BLaER1 (cell line): ENCODE measurements around the gene FNDC5.

Source experiments
- H3K27ac ChIP-seq: shearing (Covaris generic); formaldehyde crosslinking; 2 replicates; pipeline ENCODE4 v1.8.1; 2022
- H3K27me3 ChIP-seq: shearing (Covaris generic); formaldehyde crosslinking; 2 replicates; pipeline ENCODE4 v1.8.1; 2022
- H3K36me3 ChIP-seq: shearing (Covaris generic); formaldehyde crosslinking; 2 replicates; pipeline ENCODE4 v1.8.1; 2022
- H3K4me1 ChIP-seq: shearing (Covaris generic); formaldehyde crosslinking; 2 replicates; pipeline ENCODE4 v1.8.1; 2022
- H3K4me2 ChIP-seq: shearing (Covaris generic); formaldehyde crosslinking; 2 replicates; pipeline ENCODE4 v1.8.1; 2022
- H3K4me3 ChIP-seq: shearing (Covaris generic); formaldehyde crosslinking; 2 replicates; pipeline ENCODE4 v1.8.1; 2022
- H3K9ac ChIP-seq: shearing (Covaris generic); formaldehyde crosslinking; 2 replicates; pipeline ENCODE4 v1.8.1; 2022
- H3K9me3 ChIP-seq: shearing (Covaris generic); formaldehyde crosslinking; 2 replicates; pipeline ENCODE4 v1.8.1; 2022
- H4K20me1 ChIP-seq: shearing (Covaris generic); formaldehyde crosslinking; 2 replicates; pipeline ENCODE4 v1.8.1; 2022
- Cebpa-rat ChIP-seq: shearing (Covaris generic); IDR thresholded peaks from 2 replicates; pipeline ENCODE4 v1.8.1; 2022

The FNDC5 gene

GRCh38 chr1:32891630-32892029, 20.9 kb upstream of the FNDC5 start:
- Histone ChIP-seq H4K20me1 (peaks cover 13% of the 10 kb centered on the region; the same call in 1 of the 2 replicates), H3K4me3 (no peak overlapping the region), H3K9ac (no peak overlapping the region), H3K4me2 (no peak overlapping the region), H3K27me3 (peaks cover 43% of the 10 kb centered on the region), H3K27ac (no peak overlapping the region), H3K9me3 (no peaks in the 10 kb centered on the region; the same call in 1 of the 2 replicates), H3K36me3 (peaks cover 15% of the 10 kb centered on the region), H3K4me1 (peaks cover 19% of the 10 kb centered on the region)
- no peak for TF ChIP-seq Cebpa-rat

DNA sequence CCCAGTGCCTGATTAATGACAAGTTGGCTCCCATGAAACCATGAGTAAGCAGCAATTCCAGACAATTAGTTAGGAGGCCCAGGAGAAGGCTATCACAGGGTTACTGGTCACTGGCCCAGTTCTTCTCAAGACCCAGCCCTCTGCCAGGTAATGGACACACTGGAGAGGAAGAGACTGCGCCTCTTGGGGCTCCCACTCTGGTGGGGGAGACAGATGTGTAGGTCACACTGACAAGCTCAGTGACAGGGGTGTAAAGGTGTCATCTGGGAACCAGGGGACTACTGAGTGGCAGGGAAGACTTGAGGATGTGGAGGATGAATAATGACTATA, 20.5 kb upstream of the FNDC5 start:
- Histone ChIP-seq H3K4me2 (no peak overlapping the region), H4K20me1 (peaks cover 13% of the 10 kb centered on the region; the same call in 1 of the 2 replicates), H3K9ac (no peak overlapping the region), H3K4me3 (no peak overlapping the region), H3K9me3 (no peaks in the 10 kb centered on the region; the same call in 1 of the 2 replicates), H3K27me3 (peaks cover 46% of the 10 kb centered on the region), H3K4me1 (peaks cover 19% of the 10 kb centered on the region), H3K36me3 (peaks cover 15% of the 10 kb centered on the region), H3K27ac (no peak overlapping the region)
- no peak for TF ChIP-seq Cebpa-rat

DNA sequence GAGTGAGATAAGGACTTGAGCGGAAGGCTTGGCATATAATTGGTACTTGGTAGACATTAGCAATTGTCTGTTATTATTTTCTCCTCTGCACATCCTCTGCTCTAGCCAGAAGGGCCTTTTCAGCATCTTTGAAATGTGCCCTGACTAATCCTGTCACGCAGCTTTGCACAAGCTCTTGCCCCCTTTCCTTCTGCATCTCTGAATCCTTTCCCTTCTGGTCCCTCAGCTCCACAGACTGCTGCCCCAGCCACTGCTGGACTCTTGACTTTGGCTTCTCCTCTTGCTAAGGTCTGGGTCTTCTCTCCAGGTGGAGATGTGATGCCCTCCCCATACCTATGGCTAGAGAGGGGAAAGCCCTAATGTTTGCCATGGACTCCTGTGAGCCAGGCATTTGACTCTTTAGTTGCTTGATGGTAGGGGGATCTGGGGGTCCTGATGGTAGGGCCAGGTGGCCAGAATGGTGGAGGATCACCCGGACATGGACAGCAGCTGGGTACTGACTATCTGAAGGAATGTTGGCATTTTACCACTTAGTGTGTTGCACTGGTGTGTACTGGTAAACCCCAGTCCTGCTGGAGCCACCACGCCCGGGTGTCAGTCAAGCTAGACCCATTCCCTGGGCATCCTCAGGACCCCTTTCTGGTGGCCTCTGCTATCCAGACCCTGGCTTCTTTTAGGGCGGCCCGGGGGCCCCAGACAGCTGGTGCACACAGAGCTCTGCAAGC, 20.0 kb upstream of the FNDC5 start:
- no peaks in the 10 kb centered on the region; the same call in 1 of the 2 replicates for H3K9me3 ChIP-seq
- no peak overlapping the region for H3K4me2 ChIP-seq
- peaks cover 19% of the 10 kb centered on the region for H3K4me1 ChIP-seq
- H3K27ac ChIP-seq = no peak overlapping the region
- peaks cover 12% of the 10 kb centered on the region for H3K36me3 ChIP-seq
- no peak overlapping the region for H3K4me3 ChIP-seq
- TF ChIP-seq Cebpa-rat = no peak
- no peak overlapping the region for H3K9ac ChIP-seq
- peaks cover 10% of the 10 kb centered on the region; the same call in 1 of the 2 replicates for H4K20me1 ChIP-seq
- peaks cover 51% of the 10 kb centered on the region for H3K27me3 ChIP-seq

- H3K9me3 ChIP-seq = no peaks in the 10 kb centered on the region; the same call in 1 of the 2 replicates
- no peak overlapping the region for H3K4me2 ChIP-seq
- peaks cover 3% of the 10 kb centered on the region; the same call in 1 of the 2 replicates for H3K36me3 ChIP-seq
- no peak overlapping the region for H3K4me3 ChIP-seq
- H3K27me3 ChIP-seq = peaks cover 59% of the 10 kb centered on the region
- H3K9ac ChIP-seq = no peak overlapping the region
- TF ChIP-seq Cebpa-rat = no peak
- H4K20me1 ChIP-seq = peaks cover 6% of the 10 kb centered on the region; the same call in 1 of the 2 replicates
- no peak overlapping the region for H3K27ac ChIP-seq
- peaks cover 19% of the 10 kb centered on the region for H3K4me1 ChIP-seq
These were observed 19.1 kb upstream of the FNDC5 start for GRCh38 chr1:32889731-32890278.

- TF ChIP-seq Cebpa-rat = no peak
- Histone ChIP-seq H4K20me1 (peaks cover 6% of the 10 kb centered on the region; the same call in 1 of the 2 replicates), H3K9ac (no peak overlapping the region), H3K4me3 (no peak overlapping the region), H3K9me3 (no peaks in the 10 kb centered on the region; the same call in 1 of the 2 replicates), H3K27ac (no peak overlapping the region), H3K27me3 (peaks cover 52% of the 10 kb centered on the region), H3K36me3 (no peaks in the 10 kb centered on the region), H3K4me2 (no peak overlapping the region), H3K4me1 (peaks cover 14% of the 10 kb centered on the region)
These were observed 18.1 kb upstream of the FNDC5 start for GRCh38 chr1:32888677-32889420.

- H3K9ac ChIP-seq = no peak overlapping the region
- no peak overlapping the region for H3K4me2 ChIP-seq
- no peak overlapping the region for H3K27ac ChIP-seq
- peaks cover 6% of the 10 kb centered on the region; the same call in 1 of the 2 replicates for H4K20me1 ChIP-seq
- H3K4me3 ChIP-seq = no peak overlapping the region
- no peak for TF ChIP-seq Cebpa-rat
- H3K4me1 ChIP-seq = peaks cover 10% of the 10 kb centered on the region
- H3K27me3 ChIP-seq = peaks cover 46% of the 10 kb centered on the region
- H3K36me3 ChIP-seq = no peaks in the 10 kb centered on the region
- H3K9me3 ChIP-seq = no peaks in the 10 kb centered on the region; the same call in 1 of the 2 replicates
These were observed 17.4 kb upstream of the FNDC5 start for GRCh38 chr1:32888134-32888533.

GRCh38 chr1:32887623-32888022, 16.9 kb upstream of the FNDC5 start:
- Histone ChIP-seq H3K27ac (no peak overlapping the region), H3K4me2 (no peak overlapping the region), H3K9me3 (no peaks in the 10 kb centered on the region), H3K9ac (no peak overlapping the region), H3K27me3 (peaks cover 41% of the 10 kb centered on the region), H4K20me1 (peaks cover 6% of the 10 kb centered on the region; the same call in 1 of the 2 replicates), H3K36me3 (no peaks in the 10 kb centered on the region), H3K4me3 (no peak overlapping the region), H3K4me1 (peaks cover 5% of the 10 kb centered on the region)
- no peak for TF ChIP-seq Cebpa-rat

DNA sequence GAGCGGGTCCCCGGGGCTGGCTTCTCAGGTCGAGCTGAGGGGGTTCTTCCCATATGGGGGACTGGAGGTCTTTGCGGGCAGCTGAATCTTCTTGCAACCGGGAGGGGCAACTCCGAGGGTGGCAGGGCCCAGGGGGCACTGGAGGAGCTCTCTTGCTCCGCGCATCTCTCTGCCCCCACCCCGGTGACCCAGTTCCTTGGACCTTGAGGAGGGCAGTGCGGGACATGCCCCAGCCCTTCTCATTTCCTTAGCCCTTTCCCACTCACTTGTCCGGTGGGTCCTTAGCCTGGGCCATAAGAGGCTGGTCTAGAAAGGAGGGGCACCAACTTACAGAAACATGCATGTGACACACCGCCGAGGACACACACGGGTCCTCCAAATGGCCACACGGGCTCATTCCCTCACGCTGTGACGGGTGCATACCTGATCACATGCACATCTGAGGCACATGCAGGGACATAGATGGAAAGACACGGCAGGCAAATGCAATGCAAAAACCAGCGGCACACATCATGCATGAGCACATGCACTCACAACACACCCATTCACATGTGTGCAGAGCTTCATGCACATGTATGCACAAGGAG, 16.2 kb upstream of the FNDC5 start:
- no peak for TF ChIP-seq Cebpa-rat
- H3K27me3 ChIP-seq = peaks cover 34% of the 10 kb centered on the region
- H3K36me3 ChIP-seq = no peaks in the 10 kb centered on the region

DNA sequence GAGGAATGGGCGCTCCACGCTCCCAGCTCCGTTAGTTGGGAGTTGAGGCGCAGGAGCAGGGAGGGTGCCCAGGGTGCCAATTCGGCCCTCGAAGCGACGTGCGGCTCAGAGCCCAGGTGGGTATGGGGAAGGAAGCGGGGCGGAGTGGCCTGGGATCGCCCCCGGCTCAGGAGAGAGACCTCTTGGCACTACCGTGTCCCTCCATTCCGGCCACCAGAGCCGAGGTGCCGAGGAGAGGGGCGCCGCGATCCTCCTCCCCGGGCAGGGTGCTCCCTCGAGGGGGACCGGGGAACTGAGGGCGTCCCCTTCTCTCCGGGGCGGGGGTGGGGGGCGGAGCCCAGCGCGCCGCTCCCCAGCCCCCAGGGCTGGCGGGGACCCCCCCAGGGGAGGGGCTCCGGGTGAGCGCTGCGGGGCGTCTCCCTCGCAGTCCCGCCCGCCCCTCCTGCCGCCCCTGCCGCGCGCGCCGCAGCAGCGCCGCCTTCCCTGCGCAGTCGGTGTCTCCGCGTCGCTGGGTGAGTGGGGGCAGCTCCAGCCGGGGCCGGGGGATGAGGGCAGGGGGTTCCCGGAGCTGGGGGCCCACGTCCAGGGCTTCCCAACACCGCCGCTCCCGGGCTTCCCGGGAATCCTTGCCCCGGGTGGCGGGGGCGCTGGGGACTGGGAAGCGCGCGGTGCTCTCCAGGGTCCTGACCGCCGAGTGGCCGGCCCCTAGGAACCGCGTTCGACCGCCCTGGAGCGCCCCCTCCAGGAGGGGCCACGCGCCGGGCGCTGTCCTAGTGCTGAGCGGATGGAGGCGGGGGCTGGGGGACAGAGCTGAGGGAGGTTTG, 15.5 kb upstream of the FNDC5 start, which contains the start of gene HPCA:
Gene HPCA, plus strand, starts transcription at position 488 of the 824 bp plus-strand sequence. CDS start 2,408 bp downstream, outside the sequence.
- H3K9me3 ChIP-seq = no peaks in the 10 kb centered on the region
- H3K27ac ChIP-seq = no peak within 1 kb of the TSS
- H3K36me3 ChIP-seq = no peaks in the 10 kb centered on the region
- peaks cover 7% of the 10 kb centered on the region for H3K4me1 ChIP-seq
- no peak within 1 kb of the TSS for H3K9ac ChIP-seq
- H4K20me1 ChIP-seq = no peaks in the 10 kb centered on the region
- no peak within 1 kb of the TSS for H3K4me3 ChIP-seq
- TF ChIP-seq Cebpa-rat = no peak
- no peak within 1 kb of the TSS for H3K4me2 ChIP-seq
- H3K27me3 ChIP-seq = peaks cover 28% of the 10 kb centered on the region

More for the DNA sequence above, 16.2 kb upstream of the FNDC5 start:
- Histone ChIP-seq H3K4me2 (no peak overlapping the region), H3K9me3 (no peaks in the 10 kb centered on the region), H3K27ac (no peak overlapping the region), H3K9ac (no peak overlapping the region), H4K20me1 (no peaks in the 10 kb centered on the region; the same call in 1 of the 2 replicates), H3K4me1 (peaks cover 5% of the 10 kb centered on the region), H3K4me3 (no peak overlapping the region)
